Neural cell (in vitro differentiated cells): ENCODE measurements around the gene CCDC43. TPM values are rescaled to one million over a fixed set of nuclear protein-coding genes. Genes with fewer than 3 reads are reported as not detected.

Experiments
- H2AFZ ChIP-seq: fragments of 200-600, 300-800 bp; sonication (generic), shearing (Covaris generic); 2 replicates; pipeline ENCODE4 v1.6.0; 2014; ENCODE audit warnings: low read depth, mild to moderate bottlenecking, antibody characterized with exemption, low read length, moderate library complexity
- H3F3A ChIP-seq: fragments of 200-600 bp; shearing (Covaris generic); 2 replicates; pipeline ENCODE4 v1.6.1; 2016; ENCODE audit warnings: mild to moderate bottlenecking, moderate library complexity, mixed read lengths, antibody characterized with exemption, low read length; ENCODE audit not compliant: insufficient read depth, poor library complexity, severe bottlenecking
- H3K27ac ChIP-seq: fragments of 200-600, 300-800 bp; sonication (generic), shearing (Covaris generic); 2 replicates; pipeline ENCODE4 v1.5.1; 2014; ENCODE audit warnings: mild to moderate bottlenecking, low read length, moderate library complexity
- H3K27me3 ChIP-seq: fragments of 300-800, 200-600 bp; sonication (generic), shearing (Covaris generic); 2 replicates; pipeline ENCODE4 v1.6.0; 2014; ENCODE audit warnings: mild to moderate bottlenecking, low read depth, low read length, moderate library complexity; ENCODE audit not compliant: insufficient read depth
- H3K36me3 ChIP-seq: fragments of 300-800, 200-600 bp; sonication (generic), shearing (Covaris generic); 2 replicates; pipeline ENCODE4 v1.5.1; 2014; ENCODE audit warnings: mild to moderate bottlenecking, antibody characterized with exemption, low read length, moderate library complexity; ENCODE audit not compliant: insufficient read depth
- H3K4me2 ChIP-seq: fragments of 300-800, 200-600 bp; sonication (generic), shearing (Covaris generic); 2 replicates; pipeline ENCODE4 v1.6.0; 2014; ENCODE audit warnings: mild to moderate bottlenecking, low read length
- H3K4me3 ChIP-seq: fragments of 300-800, 200-600 bp; sonication (generic), shearing (Covaris generic); 2 replicates; pipeline ENCODE4 v1.5.1; 2014; ENCODE audit warnings: mild to moderate bottlenecking, low read length, moderate library complexity
- H3K79me2 ChIP-seq: fragments of 200-600 bp; shearing (Covaris generic); replicated peaks from 2 replicates; pipeline ENCODE4 v1.6.0; 2014; ENCODE audit warnings: mild to moderate bottlenecking, low read length, moderate library complexity; ENCODE audit not compliant: insufficient read depth
- H3K9ac ChIP-seq: fragments of 300-800, 200-600 bp; sonication (generic), shearing (Covaris generic); 2 replicates; pipeline ENCODE4 v1.6.1; 2016; ENCODE audit warnings: mild to moderate bottlenecking, low read length, mixed read lengths
- H3K9me2 ChIP-seq: fragments of 200-600 bp; shearing (Covaris generic); 2 replicates; pipeline ENCODE4 v1.6.1; 2016; ENCODE audit warnings: mild to moderate bottlenecking, low read length, mixed read lengths; ENCODE audit not compliant: insufficient read depth
- H3K9me3 ChIP-seq: fragments of 200-600, 300-800 bp; sonication (generic), shearing (Covaris generic); 2 replicates; pipeline ENCODE4 v1.6.1; 2016; ENCODE audit warnings: mild to moderate bottlenecking, mixed run types, low read length, moderate library complexity, mixed read lengths
- H4K20me1 ChIP-seq: fragments of 200-600 bp; shearing (Covaris generic); 2 replicates; pipeline ENCODE4 v1.6.1; 2016; ENCODE audit warnings: mild to moderate bottlenecking, mixed run types; ENCODE audit not compliant: insufficient read depth
- CTCF ChIP-seq: fragments of 450-650 bp; IDR thresholded peaks from 2 replicates; pipeline ENCODE4 v1.5.1; 2014; ENCODE audit warnings: antibody characterized with exemption, mild to moderate bottlenecking, moderate library complexity; ENCODE audit not compliant: poor library complexity, severe bottlenecking
- EP300 ChIP-seq: fragments of 450-650 bp; conservative IDR thresholded peaks from 2 replicates; pipeline ENCODE4 v1.6.1; 2014; ENCODE audit warnings: antibody characterized with exemption, mild to moderate bottlenecking, moderate library complexity; ENCODE audit not compliant: poor library complexity, severe bottlenecking
- EZH2 ChIP-seq: fragments of 200-600, 300-800 bp; shearing (Covaris generic), sonication (generic); IDR thresholded peaks from 2 replicates; pipeline ENCODE4 v1.6.1; 2014; ENCODE audit warnings: antibody characterized with exemption, low read length, borderline replicate concordance, mild to moderate bottlenecking; ENCODE audit not compliant: insufficient read depth, poor library complexity, severe bottlenecking
- MXI1 ChIP-seq: fragments of 450-650 bp; conservative IDR thresholded peaks from 2 replicates; pipeline ENCODE4 v1.6.1; 2014; ENCODE audit warnings: antibody characterized with exemption, mild to moderate bottlenecking; ENCODE audit not compliant: poor library complexity, severe bottlenecking
- POLR2AphosphoS5 ChIP-seq: IDR thresholded peaks from 2 replicates; pipeline ENCODE4 v1.6.1; 2012
- RAD21 ChIP-seq: fragments of 450-650 bp; conservative IDR thresholded peaks from 2 replicates; pipeline ENCODE4 v1.6.1; 2014; ENCODE audit warnings: antibody characterized with exemption, mild to moderate bottlenecking, moderate library complexity
- REST ChIP-seq: IDR thresholded peaks from 2 replicates; pipeline ENCODE4 v1.6.1; 2012; ENCODE audit warnings: borderline replicate concordance
- SMC3 ChIP-seq: fragments of 450-650 bp; conservative IDR thresholded peaks from 2 replicates; pipeline ENCODE4 v1.6.1; 2014; ENCODE audit warnings: antibody characterized with exemption, mild to moderate bottlenecking, moderate library complexity; ENCODE audit not compliant: poor library complexity
- TAF1 ChIP-seq: IDR thresholded peaks from 2 replicates; pipeline ENCODE4 v1.6.1; 2012; ENCODE audit warnings: low read depth
- polyA plus RNA-seq: library from polyadenylated mRNA; depleted of rRNA; stranded (reverse); fragments of >200 nt; gene quantifications from 2 replicates; pipeline ENCODE4 v1.2.3, GENCODE V29; 2014

CCDC43 gene
- polyA plus RNA-seq, 1 donor from 2014 or later = 53.3 TPM

- Histone ChIP-seq H3K27ac (no peak within 1 kb of the TSS), H2AFZ (no peak within 1 kb of the TSS), H3K4me2 (no peak within 1 kb of the TSS), H3K79me2 (no peaks in the 10 kb centered on the region), H3K27me3 (peaks cover 20% of the 10 kb centered on the region), H4K20me1 (no peaks in the 10 kb centered on the region), H3K36me3 (no peaks in the 10 kb centered on the region), H3K4me3 (peak within 1 kb of the TSS; percentile 47), H3K9me2 (no peaks in the 10 kb centered on the region), H3F3A (no peaks in the 10 kb centered on the region), H3K9ac (no peak within 1 kb of the TSS), H3K9me3 (peaks cover 5% of the 10 kb centered on the region)
- TF ChIP-seq TAF1 (no peak), MXI1 (no peak), CTCF (no peak), REST (no peak), RAD21 (no peak), SMC3 (no peak), POLR2AphosphoS5 (no peak), EZH2 (no peak), EP300 (no peak)
Observed at GRCh38 chr17:44655983-44656710, 33.4 kb downstream of the CCDC43 start, which contains the start of gene MEIOC. Gene MEIOC (plus strand): TSS chr17:44656468. CDS start chr17:44656614, 146 bp downstream.

GRCh38 chr17:44653954-44654353, 35.6 kb downstream of the CCDC43 start:
- Histone ChIP-seq H3K36me3 (no peaks in the 10 kb centered on the region), H3K4me2 (no peak overlapping the region), H3K79me2 (no peaks in the 10 kb centered on the region), H3K4me3 (no peak overlapping the region), H3K9me3 (peaks cover 5% of the 10 kb centered on the region), H3F3A (no peaks in the 10 kb centered on the region), H4K20me1 (no peaks in the 10 kb centered on the region), H3K27ac (no peak overlapping the region), H3K27me3 (peaks cover 20% of the 10 kb centered on the region), H3K9ac (no peak overlapping the region), H3K9me2 (no peaks in the 10 kb centered on the region), H2AFZ (no peak overlapping the region)
- TF ChIP-seq MXI1 (no peak), RAD21 (no peak), TAF1 (no peak), POLR2AphosphoS5 (no peak), CTCF (no peak), REST (no peak), SMC3 (no peak), EZH2 (no peak), EP300 (no peak)
